Stimulated activated CD4-positive, alpha-beta T cell treated with anti-CD3 and anti-CD28 coated beads, TNF-alpha, amount 100 ng/mL, for 4 hours (primary cell): Measurements from ENCODE around the gene ZSCAN2.
"Not testable (repeated sequence)": the region's sequence is repeated elsewhere in the genome, so short reads cannot be mapped to it uniquely, and the experiment has no call there.

ENCODE experiments used
- DNase-seq, 3 experiments: peaks; one replicate each; pipeline ENCODE4 v3.0.0-alpha.2; 2020; ENCODE audit warnings: low read depth in 3 of 3

ZSCAN2 gene

GRCh38 chr15:84600687-84601554, at the start of gene ZSCAN2:
Gene ZSCAN2, plus strand, starts transcription at chr15:84601009. Its CDS starts 2,919 bp downstream, at chr15:84603928.
- peak; percentile 86 to 87 (median 87) for DNase-seq

GRCh38 chr15:84551624-84552023, 49.2 kb upstream of the ZSCAN2 start:
- DNase-seq = not testable (repeated sequence)

GRCh38 chr15:84552896-84553295, 47.9 kb upstream of the ZSCAN2 start:
- DNase-seq = no peak

GRCh38 chr15:84556690-84557089, 44.1 kb upstream of the ZSCAN2 start:
- not testable (repeated sequence) for DNase-seq

GRCh38 chr15:84568021-84568420, 32.8 kb upstream of the ZSCAN2 start:
- not testable (repeated sequence) for DNase-seq

- DNase-seq = peak in 2 of 3 experiments; percentile 18 to 33
Measured at GRCh38 chr15:84570164-84570735, 30.6 kb upstream of the ZSCAN2 start.

GRCh38 chr15:84572231-84572630, 28.6 kb upstream of the ZSCAN2 start:
- no peak for DNase-seq

- no peak for DNase-seq
Measured at GRCh38 chr15:84575493-84575892, 25.3 kb upstream of the ZSCAN2 start.

- not testable (repeated sequence) for DNase-seq
Measured at GRCh38 chr15:84577891-84578290, 22.9 kb upstream of the ZSCAN2 start.

GRCh38 chr15:84579261-84579721, 21.5 kb upstream of the ZSCAN2 start:
- DNase-seq = not testable (repeated sequence)

GRCh38 chr15:84581676-84582428, 19.0 kb upstream of the ZSCAN2 start:
- not testable (repeated sequence) for DNase-seq

- no peak for DNase-seq
Measured at GRCh38 chr15:84582583-84583157, 18.1 kb upstream of the ZSCAN2 start.

- not testable (repeated sequence) for DNase-seq
Measured at GRCh38 chr15:84583921-84584320, 16.9 kb upstream of the ZSCAN2 start.

- no peak for DNase-seq
Measured at GRCh38 chr15:84586696-84587095, 14.1 kb upstream of the ZSCAN2 start.

GRCh38 chr15:84588053-84588874, 12.5 kb upstream of the ZSCAN2 start:
- peak; percentile 65 to 70 (median 70) for DNase-seq

- no peak for DNase-seq
Measured at GRCh38 chr15:84590406-84590805, 10.4 kb upstream of the ZSCAN2 start.

- DNase-seq = no peak
Measured at GRCh38 chr15:84591815-84592214, 9.0 kb upstream of the ZSCAN2 start.

- DNase-seq = no peak
Measured at GRCh38 chr15:84594617-84595290, 6.1 kb upstream of the ZSCAN2 start.

- DNase-seq = no peak
Measured at GRCh38 chr15:84595660-84596059, 5.1 kb upstream of the ZSCAN2 start.

GRCh38 chr15:84597296-84597695, 3.5 kb upstream of the ZSCAN2 start:
- DNase-seq = no peak
